ENCODE measurements around the gene GFOD2. TPM values are rescaled to one million over a fixed set of nuclear protein-coding genes. Genes with fewer than 3 reads are reported as not detected.

Gene GFOD2
- total and polyA plus RNA-seq, 8 donors: 6.4 to 17.2 (median 9.6) TPM

DNA sequence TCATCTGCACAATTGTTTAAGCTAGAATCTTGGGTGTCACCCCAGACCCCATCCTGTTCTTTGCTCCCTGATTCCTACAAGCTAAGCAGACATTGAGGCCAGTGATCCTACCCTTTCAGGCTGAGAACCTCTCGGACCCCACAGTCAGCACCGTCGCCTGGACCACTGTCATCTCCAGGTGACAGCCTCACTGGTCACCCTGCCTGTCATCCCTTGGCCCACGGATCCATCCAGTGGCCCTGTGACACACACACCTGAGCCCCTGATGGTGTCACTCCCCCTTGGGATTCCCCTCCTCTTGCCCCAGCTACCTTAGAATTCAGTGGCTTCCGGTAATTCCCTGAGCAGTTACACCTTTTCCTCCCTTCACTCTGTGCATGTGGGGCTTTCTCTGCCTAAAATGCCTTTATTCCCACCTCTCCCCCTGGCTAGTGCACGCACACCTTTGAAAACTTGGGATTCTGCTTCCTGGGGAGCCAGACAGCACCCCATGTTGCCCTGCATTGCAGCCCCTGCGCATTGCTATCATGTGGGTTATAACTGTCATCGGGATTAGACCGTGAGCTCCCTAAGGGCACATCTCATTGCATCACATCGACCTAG lies 49.5 kb downstream of the GFOD2 start:
- intact Hi-C loops (cut with DNase I): loop anchor here in 2 of 3 donors (10.0 kb wide), 2 partner anchors 145 to 255 kb away; partner anchors contain the start of gene RIPOR1 (in 1 of the 2)
- DNase-seq (peak in 1 of 6 donors; percentile 4), FAIRE-seq (no peak), ATAC-seq (no peak)
- WGBS, 2 donors: 87 to 89% methylated on average over 10 of the region's 10 CpGs
- Histone ChIP-seq H3K4me1 (peaks cover 13 to 26% (median 20%) of the 10 kb centered on the region in 3 donors), H3K27me3 (no peaks in the 10 kb centered on the region), H3K27ac (no peak overlapping the region), H3K36me3 (no peaks in the 10 kb centered on the region), H3K9me3 (no peaks in the 10 kb centered on the region), H3K4me3 (no peak overlapping the region)
- TF ChIP-seq, protein P1, sequence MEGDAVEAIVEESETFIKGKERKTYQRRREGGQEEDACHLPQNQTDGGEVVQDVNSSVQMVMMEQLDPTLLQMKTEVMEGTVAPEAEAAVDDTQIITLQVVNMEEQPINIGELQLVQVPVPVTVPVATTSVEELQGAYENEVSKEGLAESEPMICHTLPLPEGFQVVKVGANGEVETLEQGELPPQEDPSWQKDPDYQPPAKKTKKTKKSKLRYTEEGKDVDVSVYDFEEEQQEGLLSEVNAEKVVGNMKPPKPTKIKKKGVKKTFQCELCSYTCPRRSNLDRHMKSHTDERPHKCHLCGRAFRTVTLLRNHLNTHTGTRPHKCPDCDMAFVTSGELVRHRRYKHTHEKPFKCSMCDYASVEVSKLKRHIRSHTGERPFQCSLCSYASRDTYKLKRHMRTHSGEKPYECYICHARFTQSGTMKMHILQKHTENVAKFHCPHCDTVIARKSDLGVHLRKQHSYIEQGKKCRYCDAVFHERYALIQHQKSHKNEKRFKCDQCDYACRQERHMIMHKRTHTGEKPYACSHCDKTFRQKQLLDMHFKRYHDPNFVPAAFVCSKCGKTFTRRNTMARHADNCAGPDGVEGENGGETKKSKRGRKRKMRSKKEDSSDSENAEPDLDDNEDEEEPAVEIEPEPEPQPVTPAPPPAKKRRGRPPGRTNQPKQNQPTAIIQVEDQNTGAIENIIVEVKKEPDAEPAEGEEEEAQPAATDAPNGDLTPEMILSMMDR (IDR thresholded peaks at IDR 0.05): no peak

DNA sequence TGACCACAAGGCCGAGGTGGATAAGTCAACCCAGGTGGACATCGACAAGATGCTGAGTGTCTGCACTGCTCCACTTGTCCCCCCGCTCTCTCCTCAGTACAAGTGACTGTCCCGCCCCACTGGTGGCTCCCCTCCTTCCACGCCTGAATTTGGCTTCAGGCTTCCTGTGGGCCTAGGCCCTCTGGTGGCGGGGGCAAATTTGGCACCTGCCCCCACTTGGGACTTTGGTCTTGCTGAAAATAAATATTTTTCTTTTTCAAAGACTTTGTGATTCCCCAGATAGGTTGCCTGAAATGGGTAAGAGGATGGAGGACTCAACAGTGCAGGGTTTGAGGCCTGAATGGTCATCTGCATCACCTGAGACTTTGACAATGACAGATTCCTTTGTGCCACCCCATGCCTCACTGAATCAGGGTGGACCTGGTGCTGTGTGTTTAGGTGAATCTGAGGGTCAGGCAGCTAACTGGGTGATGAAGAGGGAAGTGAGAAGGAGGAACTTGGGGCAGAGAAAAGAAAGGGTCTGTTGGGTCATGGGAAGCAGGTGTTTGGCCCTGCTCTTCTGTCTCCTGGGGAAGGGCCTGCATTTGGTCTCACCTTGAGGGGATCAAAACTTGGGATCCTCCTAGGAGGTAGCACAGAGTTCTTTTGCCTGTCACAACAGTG lies 50.5 kb downstream of the GFOD2 start:
- Histone ChIP-seq H3K4me3 (no peak overlapping the region), H3K36me3 (no peaks in the 10 kb centered on the region), H3K4me1 (peaks cover 11 to 30% (median 23%) of the 10 kb centered on the region in 3 donors), H3K27me3 (no peaks in the 10 kb centered on the region), H3K9me3 (no peaks in the 10 kb centered on the region), H3K27ac (peak overlapping the region in 2 of 4 donors; percentile 82 to 93)
- DNase-seq (no peak), FAIRE-seq (no peak), ATAC-seq (no peak)
- 87 to 90% methylated on average over 6 of the region's 6 CpGs for WGBS, 2 donors
- TF ChIP-seq, protein P1 (IDR thresholded peaks at IDR 0.05): no peak
- intact Hi-C loops (cut with DNase I): loop anchor here in 1 of 3 donors (10.0 kb wide), 1 partner anchor 144 kb away; the partner anchor contains the start of gene RIPOR1

DNA sequence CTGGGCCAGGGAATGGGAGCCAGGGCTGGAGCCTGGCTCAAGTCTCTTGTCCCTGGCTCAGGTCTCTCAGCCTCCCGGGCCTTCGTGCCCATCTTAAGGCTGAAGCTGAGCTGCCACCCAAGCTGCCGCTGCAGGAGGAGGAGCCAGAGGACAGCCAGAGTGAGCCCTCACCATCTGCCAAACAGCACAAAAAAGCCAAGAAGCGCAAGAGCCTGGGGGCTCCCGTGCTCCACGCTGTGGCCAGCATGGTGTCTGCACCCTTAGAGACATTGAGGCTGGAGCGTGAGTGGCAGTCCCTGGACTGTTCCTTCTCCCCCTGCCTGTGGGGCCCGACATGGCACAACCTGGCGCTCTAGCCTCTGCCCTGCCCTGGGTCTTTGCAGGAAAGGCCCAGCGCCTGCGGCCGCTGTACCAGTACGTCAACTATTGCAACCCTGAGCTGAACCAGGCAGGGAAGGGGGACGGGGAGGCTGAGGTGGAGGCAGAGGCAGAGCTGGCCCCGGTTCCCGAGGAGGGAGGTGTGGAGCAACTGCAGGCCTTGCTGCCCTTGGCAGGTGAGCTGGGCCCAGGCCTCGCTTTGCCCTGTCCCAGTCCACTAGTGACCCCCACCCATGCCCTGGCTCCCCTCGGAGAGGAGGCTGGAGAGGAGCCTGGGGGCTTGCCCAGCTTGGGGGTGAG lies 51.2 kb downstream of the GFOD2 start:
- ATAC-seq (peak; percentile 60 to 81 (median 70)), FAIRE-seq (no peak), DNase-seq (peak; percentile 84 to 95 (median 90))
- H3K9me3 ChIP-seq: no peaks in the 10 kb centered on the region
- TF ChIP-seq, protein P1 (IDR thresholded peaks at IDR 0.05): peak; percentile 72 to 90 (median 78)
- no peaks in the 10 kb centered on the region for H3K36me3 ChIP-seq
- H3K27ac ChIP-seq: peak overlapping the region; percentile 71 to 93 (median 83)
- intact Hi-C loops (cut with DNase I): loop anchor here in 1 of 3 donors (10.0 kb wide), 1 partner anchor 143 kb away; the partner anchor contains the start of gene RIPOR1
- H3K4me1 ChIP-seq: peaks cover 15 to 30% (median 23%) of the 10 kb centered on the region in 3 donors
- H3K4me3 ChIP-seq: peak overlapping the region in 2 of 4 donors; percentile 83 to 86
- 14 to 18% methylated on average over 18 of the region's 18 CpGs for WGBS, 2 donors
- no peaks in the 10 kb centered on the region for H3K27me3 ChIP-seq

DNA sequence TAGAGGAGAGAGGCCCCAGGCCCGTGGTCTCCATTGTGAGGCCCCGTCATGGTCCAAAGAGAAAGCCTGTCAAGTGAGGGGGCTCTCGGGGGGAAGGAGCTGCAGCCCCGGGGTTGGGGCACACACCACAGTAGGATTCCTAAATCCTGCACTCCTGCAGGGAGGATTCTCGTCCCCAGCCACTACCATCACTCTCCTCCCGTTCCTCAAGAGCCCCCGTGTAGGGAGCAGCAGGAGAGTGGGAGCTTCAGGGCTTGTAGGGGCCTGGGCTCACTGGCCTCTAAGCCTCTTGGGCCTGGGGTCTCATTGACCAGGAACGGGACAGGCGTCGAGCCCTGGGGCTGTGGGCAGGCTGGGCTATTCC lies 51.7 kb downstream of the GFOD2 start:
- peaks cover 20 to 33% (median 27%) of the 10 kb centered on the region in 3 donors for H3K4me1 ChIP-seq
- H3K36me3 ChIP-seq: no peaks in the 10 kb centered on the region
- no peak for DNase-seq
- 41 to 55% methylated on average over 10 of the region's 10 CpGs for WGBS, 2 donors
- H3K27ac ChIP-seq: peak overlapping the region; percentile 71 to 93 (median 83)
- ATAC-seq: no peak
- no peaks in the 10 kb centered on the region for H3K27me3 ChIP-seq
- peak overlapping the region; percentile 83 to 94 (median 87) for H3K4me3 ChIP-seq
- TF ChIP-seq, protein P1 (IDR thresholded peaks at IDR 0.05): no peak
- no peaks in the 10 kb centered on the region for H3K9me3 ChIP-seq
- intact Hi-C loops (cut with DNase I): loop anchor here in 1 of 3 donors (10.0 kb wide), 1 partner anchor 143 kb away; the partner anchor contains the start of gene RIPOR1
- FAIRE-seq: no peak

All from pancreas (tissue), 10 donors.